HEK293 (cell line): ENCODE data around the gene RPS6KA1.

Experiments used
- CTCF ChIP-seq: fragments of 450-650 bp; formaldehyde crosslinking; IDR thresholded peaks from 2 replicates; pipeline ENCODE4 v1.5.1; 2016; ENCODE audit warnings: missing biosample characterization, missing genetic modification characterization
- SCRT2 ChIP-seq: fragments of 450-650 bp; formaldehyde crosslinking; IDR thresholded peaks from 2 replicates; pipeline ENCODE4 v1.5.1; 2016; ENCODE audit warnings: missing biosample characterization, missing genetic modification characterization
- TRIM28 ChIP-seq: IDR thresholded peaks from 2 replicates; pipeline ENCODE4 v1.6.1; 2011; ENCODE audit warnings: low read length, control low read depth, borderline replicate concordance
- ZNF121 ChIP-seq: fragments of 450-650 bp; formaldehyde crosslinking; IDR thresholded peaks from 2 replicates; pipeline ENCODE4 v1.5.1; 2016; ENCODE audit warnings: missing biosample characterization, missing genetic modification characterization
- ZNF416 ChIP-seq: fragments of 450-650 bp; formaldehyde crosslinking; IDR thresholded peaks from 2 replicates; pipeline ENCODE4 v1.5.1; 2016; ENCODE audit warnings: missing biosample characterization, missing genetic modification characterization
- ZNF792 ChIP-seq: fragments of 450-650 bp; formaldehyde crosslinking; IDR thresholded peaks from 2 replicates; pipeline ENCODE4 v1.5.1; 2016; ENCODE audit warnings: missing biosample characterization, missing genetic modification characterization

GRCh38 chr1:26535201-26535600 lies 5.6 kb downstream of the RPS6KA1 start:
- TF ChIP-seq SCRT2, result no peak
- no peak for TF ChIP-seq CTCF (tag by site-specific recombination)
- TF ChIP-seq ZNF121 (tag by site-specific recombination), result no peak
- no peak for TF ChIP-seq TRIM28
- TF ChIP-seq ZNF416, result no peak
- TF ChIP-seq ZNF792 (tag by site-specific recombination), result no peak
